Kidney tubule cell (primary cell): Measurements from ENCODE around the gene ANO10.
"Not testable (repeated sequence)": the region's sequence is repeated elsewhere in the genome, so short reads cannot be mapped to it uniquely, and the experiment has no call there.

Experiments
- DNase-seq: peaks from one replicate; pipeline ENCODE4 v3.0.0-alpha.2; 2018; ENCODE audit warnings: low spot score

The ANO10 gene

DNA sequence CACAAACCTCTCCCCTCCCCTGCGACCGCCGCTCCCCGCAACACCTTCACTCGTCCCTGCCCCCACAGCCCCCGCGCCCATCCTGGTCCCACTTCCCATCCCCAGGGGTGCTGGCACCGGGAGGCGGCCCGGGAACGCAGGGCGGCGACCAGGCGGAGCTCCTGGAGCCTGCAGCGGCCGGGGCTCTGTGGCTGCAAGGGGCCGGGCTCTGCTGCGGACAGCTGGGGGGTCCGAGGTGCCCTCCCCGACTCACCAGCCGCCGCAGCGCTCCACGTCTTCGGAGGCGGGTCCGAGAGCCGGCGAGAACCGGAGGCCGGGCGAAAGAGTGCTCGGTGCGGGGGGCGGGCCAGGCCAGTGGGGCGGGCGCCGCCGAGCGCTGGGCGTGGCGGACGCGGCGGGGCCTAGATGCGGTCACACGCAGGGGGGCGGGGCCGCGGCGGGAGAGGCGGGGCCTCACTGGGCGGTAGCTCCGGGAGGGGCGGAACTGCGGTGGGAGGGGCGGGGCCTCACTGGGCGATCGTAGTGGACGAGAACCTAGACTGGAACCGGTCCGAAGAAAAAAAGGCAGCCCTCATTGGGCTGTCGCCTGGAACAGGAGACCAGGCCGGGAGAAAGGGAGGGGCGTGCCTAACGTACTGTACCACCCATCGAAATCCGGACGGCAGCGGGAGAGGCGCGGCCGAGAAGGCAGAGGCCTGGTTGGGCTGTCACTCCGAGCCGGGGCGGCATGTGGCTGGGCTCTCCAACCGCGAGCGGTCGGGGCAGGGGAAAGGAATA is at the start of gene ANO10:
ANO10 (minus strand) TSS at position 356 of the 777 bp plus-strand sequence. CDS start 16,159 bp downstream, outside the sequence.
- DNase-seq = peak; percentile 100

- DNase-seq = no peak
These were observed 49.1 kb upstream of the ANO10 start for GRCh38 chr3:43670635-43671522.

DNA sequence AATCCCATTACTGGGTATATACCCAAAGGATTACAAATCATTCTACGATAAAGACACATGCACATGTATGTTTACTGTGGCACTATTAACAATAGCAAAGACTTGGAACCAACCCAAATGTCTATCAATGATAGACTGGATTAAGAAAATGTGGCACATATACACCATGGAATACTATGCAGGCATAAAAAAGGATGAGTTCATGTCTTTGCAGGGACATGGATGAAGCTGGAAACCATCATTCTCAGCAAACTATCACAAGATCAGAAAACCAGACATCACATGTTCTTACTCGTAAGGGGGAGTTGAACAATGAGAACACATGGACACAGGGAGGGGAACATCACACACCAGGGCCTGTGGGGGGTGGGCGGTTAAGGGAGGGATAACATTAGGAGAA is 43.2 kb upstream of the ANO10 start:
- DNase-seq = not testable (repeated sequence)

- DNase-seq = not testable (repeated sequence)
These were observed 39.6 kb upstream of the ANO10 start for GRCh38 chr3:43661376-43661775.

- DNase-seq = no peak
These were observed 37.6 kb upstream of the ANO10 start for GRCh38 chr3:43659250-43659880.

DNA sequence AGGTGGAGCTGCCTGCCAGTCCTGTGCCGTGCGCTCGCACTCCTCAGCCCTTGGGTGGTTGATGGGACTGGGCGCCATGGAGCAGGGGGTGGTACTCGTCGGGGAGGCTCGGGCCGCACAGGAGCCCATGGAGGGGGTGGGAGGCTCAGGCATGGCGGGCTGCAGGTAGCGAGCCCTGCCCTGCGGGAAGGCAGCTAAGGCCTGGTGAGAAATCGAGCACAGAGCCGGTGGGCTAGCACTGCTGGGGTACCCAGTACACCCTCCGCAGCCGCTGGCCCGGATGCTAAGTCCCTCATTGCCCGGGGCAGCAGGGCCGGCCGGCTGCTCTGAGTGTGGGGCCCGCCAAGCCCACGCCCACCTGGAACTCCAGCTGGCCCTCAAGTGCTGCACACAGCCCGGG is 34.6 kb upstream of the ANO10 start:
- not testable (repeated sequence) for DNase-seq

DNA sequence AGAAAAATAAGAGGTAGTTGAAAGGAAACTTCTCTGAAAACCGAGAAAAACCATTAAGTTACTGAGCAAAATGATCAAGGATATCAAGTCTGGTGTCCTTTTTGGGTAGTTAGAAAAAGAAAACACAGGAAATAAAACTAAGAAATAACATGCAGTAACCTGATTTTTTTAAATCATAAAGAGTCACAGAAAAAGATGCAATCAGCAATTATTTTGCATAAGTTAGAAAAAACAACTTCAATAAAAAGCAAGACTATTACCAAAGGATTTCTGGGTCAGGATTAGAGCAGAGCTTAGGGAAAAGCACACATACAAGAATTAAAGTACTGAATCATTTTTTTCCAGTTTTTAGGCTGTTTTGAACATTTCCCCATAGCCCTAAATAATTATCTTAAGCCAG is 28.5 kb upstream of the ANO10 start:
- no peak for DNase-seq

DNA sequence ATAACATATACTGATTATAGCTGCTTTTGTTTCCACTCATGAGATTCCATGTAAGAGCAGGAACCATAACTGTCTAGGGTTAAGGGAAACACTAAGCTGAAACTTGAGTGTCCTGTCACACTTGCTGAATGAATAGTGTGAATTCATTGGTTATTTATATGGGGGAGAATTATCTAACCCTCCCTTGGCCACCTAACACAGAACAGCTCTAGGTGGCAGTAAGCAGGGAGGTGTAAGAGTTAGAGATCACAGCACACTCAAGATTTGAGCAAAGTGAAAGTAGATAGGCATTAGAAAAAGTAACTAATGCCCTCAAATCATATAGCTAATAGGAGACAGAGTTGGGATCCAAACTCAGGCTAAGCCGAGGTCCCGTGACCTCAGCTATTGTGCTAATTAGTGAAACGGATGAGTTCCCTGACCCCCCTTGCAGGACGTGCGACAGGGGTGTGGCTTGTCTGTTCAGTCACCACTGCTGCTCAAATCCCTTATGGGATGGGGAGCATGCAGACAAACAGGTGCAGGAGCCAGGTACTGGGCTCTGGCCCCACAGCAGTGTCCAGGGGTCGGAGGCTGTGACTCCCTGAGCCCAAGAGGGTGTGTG is 27.7 kb upstream of the ANO10 start:
- peak; percentile 20 for DNase-seq

DNA sequence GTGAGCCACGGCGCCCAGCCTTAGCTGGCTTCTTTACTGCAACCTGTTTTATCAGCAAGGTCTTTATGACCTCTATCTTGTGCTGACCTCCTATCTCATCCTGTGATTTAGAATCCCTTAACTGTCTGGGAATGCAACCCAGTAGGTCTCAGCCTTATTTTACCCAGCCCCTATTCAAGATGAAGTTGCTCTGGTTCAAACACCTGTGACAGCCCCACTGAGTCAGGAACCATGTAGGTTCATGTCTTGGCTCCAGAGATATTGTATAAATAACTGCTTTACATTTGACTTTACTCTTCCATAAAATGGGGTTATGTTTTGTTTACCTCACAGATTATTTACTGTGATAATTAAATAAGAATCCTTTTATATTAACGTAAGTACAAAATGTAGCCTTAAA is 27.1 kb upstream of the ANO10 start:
- DNase-seq = no peak

GRCh38 chr3:43647331-43648166 is 25.7 kb upstream of the ANO10 start:
- DNase-seq = peak; percentile 76

DNA sequence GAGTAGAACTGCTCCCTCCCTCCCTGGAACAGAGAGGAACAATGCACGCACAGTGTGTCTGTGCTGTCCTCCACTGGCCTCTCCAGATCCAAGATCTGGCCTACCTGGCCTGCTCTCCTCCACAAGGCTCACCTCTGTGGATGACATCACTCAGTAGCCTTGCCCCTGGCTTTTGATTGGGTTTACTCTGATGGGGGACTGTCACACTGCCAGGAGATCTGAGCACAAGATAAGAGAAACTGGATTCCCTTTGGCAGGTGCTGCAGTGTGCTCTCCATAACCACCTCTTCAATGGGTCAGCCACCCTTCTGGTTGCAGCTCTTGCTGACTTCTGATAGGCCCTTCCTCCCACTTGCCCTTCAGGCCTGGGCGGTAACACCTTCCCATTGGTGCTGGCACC is 22.6 kb upstream of the ANO10 start:
- no peak for DNase-seq

- DNase-seq = no peak
These were observed 19.7 kb upstream of the ANO10 start for GRCh38 chr3:43641306-43642114.

- DNase-seq = no peak
These were observed 18.9 kb upstream of the ANO10 start for GRCh38 chr3:43640681-43641080.

GRCh38 chr3:43638594-43639447 is 17.0 kb upstream of the ANO10 start:
- peak; percentile 93 for DNase-seq

DNA sequence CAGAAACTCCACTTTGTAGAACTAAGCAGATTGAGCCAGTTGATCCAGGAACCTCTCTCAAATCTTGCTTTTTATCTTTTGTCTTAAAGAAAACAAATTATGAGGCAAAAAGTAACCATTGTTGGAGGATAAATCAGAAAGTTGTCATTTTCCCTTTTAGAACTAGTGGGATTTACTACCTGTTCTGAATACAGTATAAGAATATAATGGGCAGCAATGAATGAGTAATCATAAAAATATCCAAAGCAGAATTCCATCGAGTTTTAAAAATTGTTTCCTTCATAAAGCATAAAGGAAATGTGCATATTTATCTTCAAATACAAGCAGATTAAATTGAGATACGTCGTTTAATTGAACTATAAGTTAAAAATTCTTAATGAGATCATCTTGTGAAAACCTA is 15.9 kb upstream of the ANO10 start:
- no peak for DNase-seq

DNA sequence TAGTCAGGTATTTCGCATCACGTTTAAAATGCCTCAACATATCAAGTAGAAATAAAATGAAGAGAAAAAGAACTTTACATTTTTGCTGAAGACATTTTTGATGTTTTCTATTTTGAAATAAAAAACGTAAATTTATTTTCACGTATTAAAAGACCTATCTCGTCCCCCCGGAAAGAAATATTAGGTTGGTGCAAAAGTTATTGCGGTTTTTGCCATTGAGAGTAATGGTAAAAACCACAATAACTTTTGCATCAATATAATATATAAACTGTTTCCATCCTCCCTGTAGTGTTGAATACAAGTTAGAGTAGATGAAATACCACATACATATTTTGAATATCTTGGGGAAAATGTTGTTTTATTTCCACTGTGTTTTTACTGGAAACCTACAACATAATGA is 11.2 kb upstream of the ANO10 start:
- DNase-seq = no peak

GRCh38 chr3:43632269-43632733 is 10.5 kb upstream of the ANO10 start:
- DNase-seq = peak; percentile 96

DNA sequence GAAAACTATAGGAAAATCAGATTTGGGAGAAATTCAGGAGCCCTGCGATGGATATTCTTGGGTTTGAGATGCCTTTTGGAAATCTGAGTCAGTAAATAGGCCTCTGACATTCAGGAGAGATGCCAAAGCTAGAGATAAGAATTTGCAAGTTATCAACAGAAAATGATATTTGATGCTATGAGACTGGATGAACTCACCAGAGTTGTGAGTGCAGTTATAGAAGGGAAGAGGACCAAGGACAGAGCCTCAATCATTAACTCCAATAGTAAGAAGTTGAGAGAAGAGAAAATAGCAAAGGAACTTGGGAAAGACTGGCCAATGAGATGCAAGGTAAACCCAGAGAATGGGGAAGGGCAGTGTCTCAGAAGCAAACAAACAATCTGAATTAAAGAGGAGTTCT is 7.9 kb upstream of the ANO10 start:
- DNase-seq = peak; percentile 46

GRCh38 chr3:43629257-43629656 is 7.4 kb upstream of the ANO10 start:
- DNase-seq = peak; percentile 88
